Measurements from ENCODE around the gene SH3RF3. TPM values are rescaled to one million over a fixed set of nuclear protein-coding genes. Genes with fewer than 3 reads are reported as not detected.
A peak's percentile ranks its signal among the peaks of the same experiment; 100 is the strongest.

Gene SH3RF3
- total RNA-seq, 1 donor from 2014 or later: 10.8 TPM

DNA sequence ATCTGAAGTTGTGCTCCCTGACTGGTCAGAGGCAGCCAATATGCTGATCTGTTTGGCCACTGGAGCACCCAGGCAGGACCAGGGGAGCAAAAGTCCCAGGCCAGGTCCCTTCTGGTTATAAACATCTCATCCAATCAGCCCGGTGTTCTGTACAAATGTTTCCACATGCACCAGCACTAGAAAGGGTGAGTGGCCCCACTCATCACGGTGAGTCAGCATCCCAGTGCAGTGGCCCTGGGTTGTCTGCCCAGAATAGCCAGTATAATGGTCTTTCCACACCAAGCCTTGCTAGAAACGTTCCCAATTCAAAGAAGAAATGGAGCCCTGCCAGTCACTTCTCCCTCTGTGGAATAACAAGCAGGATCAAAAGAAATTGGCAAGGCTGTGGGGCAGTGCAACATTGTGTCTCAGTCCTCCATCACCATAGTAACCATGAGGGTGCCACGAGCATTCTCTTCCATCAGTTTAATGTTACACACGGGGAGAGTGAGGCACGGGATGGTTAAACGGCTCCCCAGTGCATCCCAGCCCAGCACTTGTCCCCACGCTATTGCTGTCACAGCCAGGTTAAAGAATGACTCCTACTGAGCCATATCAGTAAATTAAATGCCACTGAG lies 309.9 kb downstream of the SH3RF3 start:
- H3K27me3 ChIP-seq: no peaks in the 10 kb centered on the region
- H3K4me3 ChIP-seq: no peak overlapping the region
- peak overlapping the region; percentile 28 for H3K27ac ChIP-seq
- intact Hi-C loops (cut with DNase I): no loop called here
- no peaks in the 10 kb centered on the region for H3K36me3 ChIP-seq
- H3K9me3 ChIP-seq: peaks cover 5% of the 10 kb centered on the region
- H3K4me1 ChIP-seq: no peaks in the 10 kb centered on the region
- DNase-seq (ENCODE audit: extremely low spot score in 2 of 2): no peak
- TF ChIP-seq POLR2AphosphoS5 (IDR thresholded peaks at IDR 0.05; ENCODE audit: insufficient read depth in 1 of 2, low read depth in 1 of 2) (no peak), POLR2A (IDR thresholded peaks at IDR 0.05) (no peak)
- TF ChIP-seq, protein P1, sequence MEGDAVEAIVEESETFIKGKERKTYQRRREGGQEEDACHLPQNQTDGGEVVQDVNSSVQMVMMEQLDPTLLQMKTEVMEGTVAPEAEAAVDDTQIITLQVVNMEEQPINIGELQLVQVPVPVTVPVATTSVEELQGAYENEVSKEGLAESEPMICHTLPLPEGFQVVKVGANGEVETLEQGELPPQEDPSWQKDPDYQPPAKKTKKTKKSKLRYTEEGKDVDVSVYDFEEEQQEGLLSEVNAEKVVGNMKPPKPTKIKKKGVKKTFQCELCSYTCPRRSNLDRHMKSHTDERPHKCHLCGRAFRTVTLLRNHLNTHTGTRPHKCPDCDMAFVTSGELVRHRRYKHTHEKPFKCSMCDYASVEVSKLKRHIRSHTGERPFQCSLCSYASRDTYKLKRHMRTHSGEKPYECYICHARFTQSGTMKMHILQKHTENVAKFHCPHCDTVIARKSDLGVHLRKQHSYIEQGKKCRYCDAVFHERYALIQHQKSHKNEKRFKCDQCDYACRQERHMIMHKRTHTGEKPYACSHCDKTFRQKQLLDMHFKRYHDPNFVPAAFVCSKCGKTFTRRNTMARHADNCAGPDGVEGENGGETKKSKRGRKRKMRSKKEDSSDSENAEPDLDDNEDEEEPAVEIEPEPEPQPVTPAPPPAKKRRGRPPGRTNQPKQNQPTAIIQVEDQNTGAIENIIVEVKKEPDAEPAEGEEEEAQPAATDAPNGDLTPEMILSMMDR (IDR thresholded peaks at IDR 0.05): no peak

DNA sequence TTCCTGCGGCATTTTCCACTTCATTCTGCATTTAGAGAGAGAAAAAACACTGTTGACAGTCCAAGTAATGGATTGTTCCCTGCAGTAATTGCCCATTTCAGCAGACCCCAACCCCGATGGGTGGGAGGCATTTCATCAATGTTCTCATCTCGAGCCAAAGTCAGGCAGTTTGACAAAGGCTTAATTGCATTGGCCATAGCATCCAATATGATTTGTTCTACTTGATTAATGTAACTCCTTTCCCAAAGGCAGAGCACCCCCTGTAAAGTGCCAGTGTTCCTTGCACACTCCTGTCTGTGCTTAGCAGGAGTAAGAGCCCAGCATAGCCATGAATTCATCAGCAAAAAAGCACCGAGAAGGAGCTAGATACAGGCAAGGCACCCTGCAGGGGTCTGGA lies 310.4 kb downstream of the SH3RF3 start:
- Histone ChIP-seq H3K27me3 (no peaks in the 10 kb centered on the region), H3K4me1 (no peaks in the 10 kb centered on the region), H3K36me3 (no peaks in the 10 kb centered on the region), H3K4me3 (no peak overlapping the region), H3K27ac (no peak overlapping the region), H3K9me3 (peaks cover 5% of the 10 kb centered on the region)
- intact Hi-C loops (cut with DNase I): no loop called here
- TF ChIP-seq, protein P1 (IDR thresholded peaks at IDR 0.05): no peak
- TF ChIP-seq POLR2A (IDR thresholded peaks at IDR 0.05): no peak
- TF ChIP-seq POLR2AphosphoS5 (IDR thresholded peaks at IDR 0.05; ENCODE audit: insufficient read depth in 1 of 2, low read depth in 1 of 2): no peak
- DNase-seq (ENCODE audit: extremely low spot score in 2 of 2): no peak

DNA sequence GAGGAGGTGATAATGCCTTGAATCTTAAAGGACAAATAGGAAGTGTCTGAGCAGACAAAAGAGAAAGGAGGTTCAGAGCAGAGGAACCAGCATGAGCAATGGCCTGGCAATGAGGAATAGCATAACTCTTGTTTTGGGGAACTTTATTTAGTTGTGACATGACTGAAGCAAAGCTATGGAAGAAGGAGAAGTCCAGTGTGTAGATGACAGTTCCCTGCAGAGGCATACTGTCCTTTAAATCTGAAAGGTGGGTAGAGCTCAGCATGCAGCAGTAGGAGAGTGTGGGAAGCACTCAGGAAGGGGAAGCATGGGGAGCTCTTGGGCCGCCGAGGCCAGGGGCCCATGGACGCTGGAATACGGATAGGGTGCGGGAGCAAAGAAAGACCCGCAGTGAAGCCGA lies 311.0 kb downstream of the SH3RF3 start:
- Histone ChIP-seq H3K36me3 (no peaks in the 10 kb centered on the region), H3K27me3 (no peaks in the 10 kb centered on the region), H3K4me1 (no peaks in the 10 kb centered on the region), H3K27ac (no peak overlapping the region), H3K9me3 (peaks cover 5% of the 10 kb centered on the region), H3K4me3 (no peak overlapping the region)
- intact Hi-C loops (cut with DNase I): no loop called here
- TF ChIP-seq POLR2A (IDR thresholded peaks at IDR 0.05) (no peak), POLR2AphosphoS5 (IDR thresholded peaks at IDR 0.05; ENCODE audit: insufficient read depth in 1 of 2, low read depth in 1 of 2) (no peak)
- TF ChIP-seq, protein P1 (IDR thresholded peaks at IDR 0.05): no peak
- DNase-seq (ENCODE audit: extremely low spot score in 2 of 2): no peak

DNA sequence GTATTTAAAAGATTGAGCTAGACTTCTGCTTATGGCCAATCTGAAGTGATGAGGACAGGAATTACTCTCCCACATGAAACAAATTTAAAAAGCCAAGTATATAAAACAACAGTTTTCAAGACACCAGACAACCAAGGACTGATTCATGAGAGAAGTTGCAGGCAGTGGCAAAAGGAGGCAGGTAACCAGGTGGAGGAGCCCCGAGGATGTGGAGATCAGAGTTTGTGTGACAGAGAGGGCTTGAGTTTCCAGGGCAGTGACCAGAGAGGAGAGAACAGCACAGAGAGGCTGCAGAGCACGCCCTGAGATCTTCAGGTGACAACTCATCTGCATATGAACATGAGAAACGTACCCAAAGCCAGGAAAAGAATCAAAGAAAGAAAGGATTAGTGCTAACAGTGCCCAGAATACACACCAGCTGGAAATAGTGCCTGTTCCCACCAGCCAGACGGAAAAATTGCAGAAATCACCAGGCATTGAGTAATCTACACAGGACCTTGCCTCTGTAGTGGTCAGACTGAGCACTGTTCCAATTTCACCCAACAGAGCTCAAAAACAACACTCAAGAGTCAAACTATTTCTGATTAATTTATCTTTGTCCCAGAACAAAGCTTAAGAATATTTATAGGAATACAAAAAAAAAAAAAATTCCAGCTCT lies 311.6 kb downstream of the SH3RF3 start:
- no peaks in the 10 kb centered on the region for H3K4me1 ChIP-seq
- H3K36me3 ChIP-seq: no peaks in the 10 kb centered on the region
- intact Hi-C loops (cut with DNase I): no loop called here
- no peak for DNase-seq (ENCODE audit: extremely low spot score in 2 of 2)
- peaks cover 5% of the 10 kb centered on the region for H3K9me3 ChIP-seq
- no peak for TF ChIP-seq POLR2A (IDR thresholded peaks at IDR 0.05)
- TF ChIP-seq, protein P1 (IDR thresholded peaks at IDR 0.05): no peak
- no peak for TF ChIP-seq POLR2AphosphoS5 (IDR thresholded peaks at IDR 0.05; ENCODE audit: insufficient read depth in 1 of 2, low read depth in 1 of 2)
- no peak overlapping the region for H3K27ac ChIP-seq
- H3K4me3 ChIP-seq: no peak overlapping the region
- H3K27me3 ChIP-seq: no peaks in the 10 kb centered on the region

- Histone ChIP-seq H3K27me3 (no peaks in the 10 kb centered on the region), H3K9me3 (peaks cover 5% of the 10 kb centered on the region), H3K4me3 (no peak overlapping the region), H3K36me3 (no peaks in the 10 kb centered on the region), H3K27ac (no peak overlapping the region), H3K4me1 (peaks cover 16% of the 10 kb centered on the region)
- TF ChIP-seq POLR2A (IDR thresholded peaks at IDR 0.05) (no peak), POLR2AphosphoS5 (IDR thresholded peaks at IDR 0.05; ENCODE audit: insufficient read depth in 1 of 2, low read depth in 1 of 2) (no peak)
- TF ChIP-seq, protein P1 (IDR thresholded peaks at IDR 0.05): no peak
- no peak for DNase-seq (ENCODE audit: extremely low spot score in 2 of 2)
- intact Hi-C loops (cut with DNase I): no loop called here
These were observed 313.8 kb downstream of the SH3RF3 start for GRCh38 chr2:109442715-109443319.

Measured in vagina (tissue), 2 donors.